Muscle layer of colon (tissue), 2 donors: ENCODE measurements around the gene CFAP73.

Source experiments
- H3K27ac ChIP-seq: one replicate; pipeline ENCODE4 v1.7.0; 2013; ENCODE audit warnings: low read depth, mild to moderate bottlenecking, low read length, moderate library complexity
- H3K27me3 ChIP-seq, 2 donors: one replicate each; pipeline ENCODE4 v1.7.0; 2013; ENCODE audit warnings: low read length in 2 of 2, mild to moderate bottlenecking in 2 of 2; ENCODE audit not compliant: insufficient read depth in 2 of 2, control insufficient read depth in 1 of 2
- H3K36me3 ChIP-seq: one replicate; pipeline ENCODE4 v1.7.0; 2013; ENCODE audit warnings: mild to moderate bottlenecking, low read length; ENCODE audit not compliant: insufficient read depth
- H3K4me1 ChIP-seq: one replicate; pipeline ENCODE4 v1.7.0; 2013; ENCODE audit warnings: mild to moderate bottlenecking, low read length; ENCODE audit not compliant: insufficient read depth
- H3K4me3 ChIP-seq, 2 donors: one replicate each; pipeline ENCODE4 v1.7.0; 2013; ENCODE audit warnings: low read length in 2 of 2, low read depth in 1 of 2, mild to moderate bottlenecking in 1 of 2, moderate library complexity in 1 of 2
- H3K9ac ChIP-seq: one replicate; pipeline ENCODE4 v1.7.0; 2013; ENCODE audit warnings: low read length
- H3K9me3 ChIP-seq: one replicate; pipeline ENCODE4 v1.7.0; 2013; ENCODE audit warnings: mild to moderate bottlenecking, low read length
- donor health status: abdominal sarcoma.
- donor health status: Adenocarcinoma of cecum.

Gene CFAP73

GRCh38 chr12:113171543-113171942 is 22.0 kb downstream of the CFAP73 start:
- Histone ChIP-seq H3K27ac (no peak overlapping the region), H3K36me3 (peaks cover 69% of the 10 kb centered on the region)

GRCh38 chr12:113172185-113172584 is 22.7 kb downstream of the CFAP73 start:
- Histone ChIP-seq H3K27ac (no peak overlapping the region), H3K36me3 (peaks cover 69% of the 10 kb centered on the region)

More at GRCh38 chr12:113171543-113171942, 22.0 kb downstream of the CFAP73 start:
- H3K4me1 ChIP-seq, result no peaks in the 10 kb centered on the region
- no peaks in the 10 kb centered on the region for H3K9me3 ChIP-seq
- H3K27me3 ChIP-seq, result no peaks in the 10 kb centered on the region
- no peak overlapping the region for H3K4me3 ChIP-seq
- no peak overlapping the region for H3K9ac ChIP-seq

GRCh38 chr12:113173081-113173698 is 23.7 kb downstream of the CFAP73 start:
- no peak overlapping the region for H3K9ac ChIP-seq
- no peaks in the 10 kb centered on the region for H3K27me3 ChIP-seq
- H3K36me3 ChIP-seq, result peaks cover 71% of the 10 kb centered on the region
- no peaks in the 10 kb centered on the region for H3K9me3 ChIP-seq
- H3K4me1 ChIP-seq, result no peaks in the 10 kb centered on the region
- no peak overlapping the region for H3K27ac ChIP-seq
- no peak overlapping the region for H3K4me3 ChIP-seq

More at GRCh38 chr12:113172185-113172584, 22.7 kb downstream of the CFAP73 start:
- Histone ChIP-seq H3K9ac (no peak overlapping the region), H3K27me3 (no peaks in the 10 kb centered on the region), H3K4me3 (no peak overlapping the region), H3K4me1 (no peaks in the 10 kb centered on the region), H3K9me3 (no peaks in the 10 kb centered on the region)

GRCh38 chr12:113174461-113175384 is 25.2 kb downstream of the CFAP73 start:
- no peaks in the 10 kb centered on the region for H3K27me3 ChIP-seq
- H3K4me3 ChIP-seq, result no peak overlapping the region
- no peak overlapping the region for H3K27ac ChIP-seq
- no peak overlapping the region for H3K9ac ChIP-seq
- no peaks in the 10 kb centered on the region for H3K4me1 ChIP-seq
- H3K9me3 ChIP-seq, result no peaks in the 10 kb centered on the region
- peaks cover 85% of the 10 kb centered on the region for H3K36me3 ChIP-seq

- no peak overlapping the region for H3K9ac ChIP-seq
- peaks cover 9% of the 10 kb centered on the region for H3K4me1 ChIP-seq
- peaks cover 54% of the 10 kb centered on the region for H3K36me3 ChIP-seq
- no peaks in the 10 kb centered on the region for H3K27me3 ChIP-seq
- H3K27ac ChIP-seq, result no peak overlapping the region
- no peak overlapping the region for H3K4me3 ChIP-seq
- H3K9me3 ChIP-seq, result no peaks in the 10 kb centered on the region
Measured at GRCh38 chr12:113179023-113179422, 29.5 kb downstream of the CFAP73 start.

GRCh38 chr12:113180333-113180732 is 30.8 kb downstream of the CFAP73 start:
- Histone ChIP-seq H3K4me3 (no peak overlapping the region), H3K4me1 (peaks cover 13% of the 10 kb centered on the region), H3K36me3 (peaks cover 44% of the 10 kb centered on the region), H3K27ac (no peak overlapping the region), H3K27me3 (no peaks in the 10 kb centered on the region), H3K9ac (no peak overlapping the region), H3K9me3 (no peaks in the 10 kb centered on the region)

- Histone ChIP-seq H3K9me3 (no peaks in the 10 kb centered on the region), H3K36me3 (peaks cover 39% of the 10 kb centered on the region), H3K4me3 (no peak overlapping the region), H3K27me3 (no peaks in the 10 kb centered on the region), H3K9ac (no peak overlapping the region), H3K27ac (no peak overlapping the region), H3K4me1 (peaks cover 24% of the 10 kb centered on the region)
Measured at GRCh38 chr12:113181975-113182374, 32.5 kb downstream of the CFAP73 start.

GRCh38 chr12:113183030-113183589 is 33.6 kb downstream of the CFAP73 start:
- Histone ChIP-seq H3K36me3 (peaks cover 28% of the 10 kb centered on the region), H3K27me3 (no peaks in the 10 kb centered on the region), H3K4me3 (no peak overlapping the region), H3K9ac (no peak overlapping the region), H3K27ac (no peak overlapping the region), H3K9me3 (no peaks in the 10 kb centered on the region), H3K4me1 (peaks cover 26% of the 10 kb centered on the region)

GRCh38 chr12:113184098-113184899 is 34.8 kb downstream of the CFAP73 start:
- H3K27ac ChIP-seq, result peak overlapping the region; percentile 96
- H3K4me1 ChIP-seq, result peaks cover 26% of the 10 kb centered on the region
- no peaks in the 10 kb centered on the region for H3K9me3 ChIP-seq
- peak overlapping the region; percentile 76 to 85 for H3K4me3 ChIP-seq
- peak overlapping the region; percentile 82 for H3K9ac ChIP-seq
- H3K27me3 ChIP-seq, result no peaks in the 10 kb centered on the region
- H3K36me3 ChIP-seq, result peaks cover 16% of the 10 kb centered on the region

- H3K27ac ChIP-seq, result peak overlapping the region; percentile 96
- no peaks in the 10 kb centered on the region for H3K27me3 ChIP-seq
- peaks cover 26% of the 10 kb centered on the region for H3K4me1 ChIP-seq
- H3K36me3 ChIP-seq, result peaks cover 10% of the 10 kb centered on the region
- H3K9ac ChIP-seq, result peak overlapping the region; percentile 82
- no peaks in the 10 kb centered on the region for H3K9me3 ChIP-seq
- H3K4me3 ChIP-seq, result peak overlapping the region; percentile 76 to 85
Measured at GRCh38 chr12:113184900-113185179, 35.3 kb downstream of the CFAP73 start.
